Measurements from ENCODE around the gene BCAR3.

The BCAR3 gene

GRCh38 chr1:93681101-93681988 is at the start of gene BCAR3:
Gene BCAR3, minus strand, starts transcription at chr1:93681837. Its CDS starts 6,907 bp downstream, at chr1:93674930.
- peak; percentile 75 for DNase-seq (ENCODE audit: low spot score)

DNA sequence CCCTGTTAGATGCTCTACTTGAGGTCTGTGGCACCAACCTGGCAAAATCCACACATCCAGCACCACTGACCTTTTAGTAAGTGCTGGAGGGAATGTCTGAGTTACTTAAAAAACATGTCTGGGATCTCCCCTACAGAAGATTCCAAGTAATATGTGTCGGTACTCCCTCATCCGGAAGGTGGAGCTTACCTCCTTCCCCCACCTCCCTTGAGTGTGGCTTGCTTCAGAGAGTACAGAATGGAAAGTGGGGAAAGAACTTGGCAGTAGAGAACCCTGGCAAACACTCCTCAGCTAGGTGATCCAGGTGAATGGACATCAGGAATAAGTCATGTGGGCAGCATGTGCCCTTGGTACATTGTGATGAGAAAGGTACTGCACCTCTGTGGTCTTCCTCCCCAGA is 49.0 kb upstream of the BCAR3 start:
- no peak for DNase-seq (ENCODE audit: low spot score)

DNA sequence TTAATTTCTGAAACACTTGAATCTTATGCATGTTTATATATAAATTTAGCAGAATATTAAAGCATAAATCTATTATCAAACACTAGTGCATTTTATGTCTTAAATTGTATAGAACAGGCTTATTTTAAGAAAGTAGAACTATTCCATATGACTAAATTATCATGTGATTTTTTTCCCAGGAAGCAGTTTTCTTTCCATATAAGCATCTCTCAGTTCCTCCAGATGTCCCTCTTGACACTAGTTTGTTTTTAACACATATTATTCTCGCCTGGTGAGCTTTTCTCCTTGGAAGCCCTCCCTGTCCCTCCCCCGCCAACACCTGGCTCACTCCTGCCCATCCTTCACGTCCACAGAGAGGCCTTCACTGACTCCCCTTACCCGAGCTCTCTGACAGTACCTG is 48.3 kb upstream of the BCAR3 start:
- no peak for DNase-seq (ENCODE audit: low spot score)

DNA sequence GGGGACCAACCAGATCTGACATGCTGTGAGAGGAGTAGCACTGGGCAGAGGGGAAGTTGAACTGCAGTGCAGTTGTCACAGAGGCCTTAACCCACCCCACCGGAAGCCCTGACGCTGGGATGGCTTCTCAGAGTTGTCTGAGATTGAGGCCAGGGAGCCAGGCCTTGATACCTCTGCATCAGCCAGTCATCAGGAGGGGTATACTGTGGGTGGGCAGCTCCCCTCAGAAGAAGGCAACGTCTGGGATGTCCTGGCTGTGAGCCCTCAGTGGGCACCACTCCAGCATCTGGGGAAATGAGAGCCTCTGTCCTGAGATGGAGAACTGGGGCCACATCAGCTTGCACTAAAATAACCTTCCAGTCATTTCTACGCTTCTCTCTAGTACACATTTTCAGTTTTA is 47.9 kb upstream of the BCAR3 start:
- no peak for DNase-seq (ENCODE audit: low spot score)

GRCh38 chr1:93728480-93729131 is 47.0 kb upstream of the BCAR3 start:
- DNase-seq (ENCODE audit: low spot score), result no peak

DNA sequence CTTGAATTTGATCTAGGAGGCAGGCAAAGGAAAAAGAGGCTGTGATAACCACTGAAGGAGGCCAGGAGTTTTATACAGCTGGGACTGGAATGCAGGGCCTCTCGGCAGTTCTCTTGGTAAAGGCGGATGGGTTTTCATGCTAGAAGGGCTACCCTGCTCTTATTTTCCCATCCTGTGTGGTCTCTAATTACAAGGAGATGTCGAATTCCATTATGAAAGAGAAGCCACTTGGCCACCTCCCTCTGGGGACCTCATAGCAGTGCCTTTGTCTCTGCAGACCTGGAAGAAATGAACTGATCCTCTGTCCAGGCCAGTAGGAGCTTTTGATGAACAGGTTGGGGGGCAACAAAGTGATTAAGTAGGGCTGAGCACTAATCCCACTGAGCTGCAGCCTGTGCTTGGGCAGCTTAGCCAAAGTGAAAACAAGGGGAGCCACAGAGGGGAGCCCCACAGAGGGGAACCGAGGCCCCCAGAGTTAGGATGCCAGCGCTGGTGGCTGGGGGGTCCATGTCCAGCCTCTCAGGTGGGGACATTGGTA is 42.2 kb upstream of the BCAR3 start:
- no peak for DNase-seq (ENCODE audit: low spot score)

DNA sequence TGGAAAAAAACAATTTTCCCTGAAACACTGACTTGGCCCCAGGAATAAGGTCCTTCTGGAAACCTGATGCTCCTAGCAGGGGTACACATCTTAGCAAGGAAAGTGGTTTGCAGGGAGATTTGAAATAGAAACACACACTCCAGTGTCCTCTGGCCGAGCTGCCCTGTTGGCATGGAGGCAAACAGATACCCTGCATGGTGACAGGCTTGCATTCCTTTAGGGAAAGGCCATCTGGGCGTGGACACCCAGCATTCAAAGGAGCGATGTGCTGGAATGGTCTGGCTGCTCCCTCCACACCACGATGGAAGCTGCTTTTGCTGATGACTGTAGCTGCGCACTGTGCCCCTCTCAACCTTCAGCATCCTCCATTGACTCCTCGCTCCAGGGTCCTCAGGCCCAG is 41.5 kb upstream of the BCAR3 start:
- peak; percentile 67 for DNase-seq (ENCODE audit: low spot score)

GRCh38 chr1:93722081-93723031 is 40.7 kb upstream of the BCAR3 start:
- no peak for DNase-seq (ENCODE audit: low spot score)

GRCh38 chr1:93720956-93721626 is 39.5 kb upstream of the BCAR3 start:
- no peak for DNase-seq (ENCODE audit: low spot score)

GRCh38 chr1:93717640-93718039 is 36.0 kb upstream of the BCAR3 start:
- no peak for DNase-seq (ENCODE audit: low spot score)

DNA sequence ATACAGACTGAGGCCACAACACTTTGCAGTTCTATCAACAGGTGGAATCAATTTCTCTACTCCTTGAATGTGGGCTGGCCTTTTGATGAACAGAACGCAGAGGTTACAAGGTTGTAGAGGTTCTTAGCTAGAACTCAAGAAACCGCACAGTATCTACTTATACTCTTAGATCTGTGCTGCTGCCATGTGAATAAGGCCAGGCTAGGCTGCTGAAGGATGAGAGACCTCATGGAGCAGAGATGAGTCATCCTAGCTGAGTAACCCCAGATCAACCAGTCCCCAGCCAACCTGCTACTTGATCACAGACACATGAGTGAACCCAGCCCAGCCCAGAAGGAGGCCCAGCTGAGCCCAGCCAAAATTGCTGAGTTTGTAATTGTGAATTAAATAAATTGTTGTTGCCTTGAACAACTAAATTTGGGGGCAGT is 35.3 kb upstream of the BCAR3 start:
- DNase-seq (ENCODE audit: low spot score), result no peak

- no peak for DNase-seq (ENCODE audit: low spot score)
These were observed 34.5 kb upstream of the BCAR3 start for GRCh38 chr1:93716163-93716562.

GRCh38 chr1:93715529-93716126 is 34.0 kb upstream of the BCAR3 start:
- DNase-seq (ENCODE audit: low spot score), result no peak

DNA sequence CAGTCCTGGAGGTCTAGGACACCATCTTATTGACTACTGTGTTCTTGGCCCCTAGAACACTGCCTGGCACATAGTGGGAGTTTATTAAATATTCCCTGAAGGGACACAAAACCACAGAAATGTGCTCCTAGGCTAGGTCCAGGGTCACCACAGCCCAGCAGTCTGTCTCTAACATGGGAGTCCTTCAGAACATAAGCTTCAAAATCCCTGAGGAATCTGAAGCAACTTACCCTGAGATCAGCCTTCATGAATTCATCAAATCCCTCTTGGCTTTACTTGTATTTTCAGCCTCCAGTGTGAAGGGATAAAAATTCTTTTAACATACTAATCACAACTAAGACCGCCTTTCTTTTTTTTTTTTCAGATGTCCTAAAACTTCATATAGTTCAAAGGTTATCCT is 32.7 kb upstream of the BCAR3 start:
- DNase-seq (ENCODE audit: low spot score), result no peak

DNA sequence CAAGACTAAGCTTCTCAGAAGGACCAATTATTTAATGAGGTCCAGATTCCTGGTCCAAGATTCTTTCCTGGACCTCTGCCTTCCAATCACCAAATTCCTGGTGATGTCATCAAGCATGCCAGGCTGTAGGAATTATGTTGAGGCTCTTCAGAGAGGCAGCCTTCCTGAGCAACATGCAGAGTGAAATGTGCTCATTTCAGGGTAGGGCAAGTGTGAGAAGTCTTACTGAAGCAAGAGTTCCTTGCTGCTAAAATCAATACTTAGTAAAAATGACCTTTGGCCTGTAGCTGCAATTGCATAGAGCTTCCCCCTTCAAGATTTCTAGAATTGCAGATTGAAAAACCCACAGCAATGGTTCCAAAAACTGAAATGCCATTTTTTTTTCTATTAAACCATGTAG is 31.7 kb upstream of the BCAR3 start:
- DNase-seq (ENCODE audit: low spot score), result peak; percentile 35

DNA sequence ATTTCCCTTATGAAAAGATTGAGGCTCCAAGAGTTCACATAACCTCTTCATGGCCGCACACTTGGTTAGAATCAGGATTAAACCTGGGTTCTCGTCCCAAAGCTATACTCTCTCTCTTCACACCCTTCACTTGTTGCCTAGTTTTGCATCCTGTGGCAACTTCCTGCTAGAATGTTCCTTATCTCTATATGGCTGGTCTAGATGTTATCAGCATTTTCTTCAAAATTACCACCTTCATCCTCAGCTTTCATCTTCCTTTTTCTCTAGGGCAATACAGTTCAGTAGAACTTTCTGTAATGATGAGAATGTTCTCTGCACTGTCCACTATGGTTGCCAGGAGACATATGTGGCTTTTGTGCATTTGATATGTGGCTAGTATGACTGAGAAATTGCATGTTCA is 31.1 kb upstream of the BCAR3 start:
- no peak for DNase-seq (ENCODE audit: low spot score)

- no peak for DNase-seq (ENCODE audit: low spot score)
These were observed 29.1 kb upstream of the BCAR3 start for GRCh38 chr1:93710499-93711453.

DNA sequence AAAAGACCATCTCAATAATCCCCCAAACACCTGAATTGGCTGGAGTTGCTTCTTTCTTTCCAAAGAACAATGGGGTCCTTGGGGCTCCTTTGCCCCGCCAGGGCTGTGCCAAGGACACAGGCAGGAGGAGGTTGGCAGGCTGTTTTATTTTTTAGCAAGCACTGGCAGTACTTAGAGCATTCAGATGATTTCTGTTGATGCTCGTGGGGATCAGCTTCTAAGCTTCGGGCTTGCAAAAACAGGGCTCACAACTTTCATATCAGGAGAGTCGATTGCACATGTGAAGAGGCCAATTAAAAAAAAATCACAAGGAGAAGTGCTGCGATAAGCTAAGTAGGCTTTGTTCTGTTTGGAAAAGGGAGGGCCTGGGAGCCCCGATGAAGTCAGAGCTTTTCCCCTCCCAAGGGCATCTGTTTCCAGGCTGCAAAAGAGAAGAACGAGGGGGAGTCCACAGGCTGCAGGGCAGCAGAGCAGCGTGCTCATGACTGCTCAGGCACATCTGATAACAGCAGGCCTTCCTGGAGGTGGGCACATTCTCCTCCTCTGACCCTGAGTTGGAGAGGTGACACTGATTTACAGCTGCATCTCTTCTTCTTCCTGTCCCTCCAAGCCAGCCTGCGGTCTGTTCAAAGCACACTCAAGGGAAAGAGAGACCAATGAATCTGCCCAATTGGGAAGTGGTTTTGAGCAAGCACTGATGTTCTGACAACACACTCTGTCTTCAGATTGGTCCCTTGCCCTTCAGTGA is 27.3 kb upstream of the BCAR3 start:
- DNase-seq (ENCODE audit: low spot score), result peak; percentile 25

DNA sequence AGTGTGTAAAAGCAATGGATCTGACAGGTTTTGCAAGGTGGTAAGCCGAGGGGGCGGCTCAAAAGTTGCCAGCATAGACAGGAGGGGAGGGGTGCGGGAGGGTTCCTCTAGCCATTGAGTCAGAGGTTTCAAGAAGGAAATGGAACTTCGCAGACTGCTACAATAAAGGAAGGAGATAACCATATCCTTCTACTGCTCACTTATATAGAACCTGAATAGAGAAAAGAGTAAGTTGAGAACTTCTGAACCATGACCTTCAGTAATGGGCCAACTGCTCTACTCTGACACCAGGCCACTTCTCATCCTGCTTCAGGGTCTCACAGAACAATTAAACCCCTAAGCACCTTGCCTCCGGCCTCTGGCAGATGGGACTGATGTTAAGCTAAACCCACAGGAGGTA is 26.3 kb upstream of the BCAR3 start:
- DNase-seq (ENCODE audit: low spot score), result no peak

All from AG08395 (cell line).